CD4-positive, alpha-beta T cell treated with Interleukin-21 for 1 hour (primary cell): ENCODE measurements around the gene ST8SIA4.
A peak's percentile ranks its signal among the peaks of the same experiment; 100 is the strongest.

Experiments used
- DNase-seq: peaks from one replicate; pipeline ENCODE4 v3.0.0-alpha.2; 2020

The ST8SIA4 gene

GRCh38 chr5:100903039-100903887, at the start of gene ST8SIA4:
Gene ST8SIA4, minus strand, starts transcription at chr5:100903282. Its CDS starts 327 bp downstream, at chr5:100902955.
- DNase-seq = peak; percentile 93

- DNase-seq = no peak
Observed at GRCh38 chr5:100950985-100951384, 47.9 kb upstream of the ST8SIA4 start.

GRCh38 chr5:100913298-100913697, 10.2 kb upstream of the ST8SIA4 start:
- no peak for DNase-seq

- DNase-seq = no peak
Observed at GRCh38 chr5:100909034-100909433, 6.0 kb upstream of the ST8SIA4 start.

GRCh38 chr5:100905259-100905914, 2.3 kb upstream of the ST8SIA4 start:
- DNase-seq = peak; percentile 55

GRCh38 chr5:100904259-100904861, 1.3 kb upstream of the ST8SIA4 start:
- peak; percentile 68 for DNase-seq

- peak; percentile 59 for DNase-seq
Observed at GRCh38 chr5:100902440-100903038, 543 bp downstream of the ST8SIA4 start.

GRCh38 chr5:100901821-100902341, 1.2 kb downstream of the ST8SIA4 start:
- peak; percentile 83 for DNase-seq

- peak; percentile 91 for DNase-seq
Observed at GRCh38 chr5:100900796-100901781, 2.0 kb downstream of the ST8SIA4 start.

- DNase-seq = peak; percentile 65
Observed at GRCh38 chr5:100900142-100900795, 2.8 kb downstream of the ST8SIA4 start.

GRCh38 chr5:100899675-100900074, 3.4 kb downstream of the ST8SIA4 start:
- DNase-seq = no peak

- DNase-seq = no peak
Observed at GRCh38 chr5:100898504-100899346, 4.4 kb downstream of the ST8SIA4 start.

- no peak for DNase-seq
Observed at GRCh38 chr5:100896054-100896453, 7.0 kb downstream of the ST8SIA4 start.

GRCh38 chr5:100890461-100891008, 12.5 kb downstream of the ST8SIA4 start:
- DNase-seq = peak; percentile 31

GRCh38 chr5:100889896-100890295, 13.2 kb downstream of the ST8SIA4 start:
- no peak for DNase-seq

GRCh38 chr5:100889165-100889743, 13.8 kb downstream of the ST8SIA4 start:
- peak; percentile 70 for DNase-seq

- no peak for DNase-seq
Observed at GRCh38 chr5:100877274-100877673, 25.8 kb downstream of the ST8SIA4 start.

GRCh38 chr5:100872408-100873190, 30.5 kb downstream of the ST8SIA4 start:
- peak; percentile 24 for DNase-seq
